HepG2 (cell line): ENCODE results near the gene UBTD2.

ENCODE experiments used
- ARID3A ChIP-seq: IDR thresholded peaks from 2 replicates; pipeline ENCODE4 v1.6.1; 2012; ENCODE audit warnings: low read depth, low read length, improper control_type of control experiment
- ARID5B ChIP-seq: IDR thresholded peaks from 2 replicates; pipeline ENCODE4 v1.4.0; 2020; ENCODE audit warnings: mild to moderate bottlenecking, missing genetic modification reagents
- CEBPZ ChIP-seq: IDR thresholded peaks from 2 replicates; pipeline ENCODE4 v1.6.1; 2012; ENCODE audit warnings: low read length, improper control_type of control experiment
- CREB3 ChIP-seq: sonication (generic); formaldehyde crosslinking; IDR thresholded peaks from 2 replicates; pipeline ENCODE4 v1.5.0; 2020; ENCODE audit warnings: missing genetic modification reagents
- CTCF ChIP-seq: sonication (generic); formaldehyde crosslinking; IDR thresholded peaks from 2 replicates; pipeline ENCODE4 v1.5.0; 2020; ENCODE audit warnings: mild to moderate bottlenecking, missing genetic modification reagents, moderate library complexity
- E2F1 ChIP-seq: sonication (generic); formaldehyde crosslinking; IDR thresholded peaks from 2 replicates; pipeline ENCODE4 v1.5.0; 2020; ENCODE audit warnings: missing genetic modification reagents
- POLR2AphosphoS5 ChIP-seq: IDR thresholded peaks from 2 replicates; pipeline ENCODE4 v1.6.1; 2012; ENCODE audit warnings: low read depth, low read length
- SMAD9 ChIP-seq: sonication (generic); formaldehyde crosslinking; IDR thresholded peaks from 2 replicates; pipeline ENCODE4 v1.5.1; 2020; ENCODE audit warnings: mild to moderate bottlenecking, missing genetic modification reagents
- ZSCAN30 ChIP-seq: sonication (generic); formaldehyde crosslinking; IDR thresholded peaks from 2 replicates; pipeline ENCODE4 v1.5.0; 2020; ENCODE audit warnings: mild to moderate bottlenecking, missing genetic modification reagents

- TF ChIP-seq CTCF (CRISPR knock-in tag) (no peak), POLR2AphosphoS5 (no peak), ZSCAN30 (no peak), CREB3 (no peak), SMAD9 (CRISPR knock-in tag) (no peak), CEBPZ (no peak), ARID5B (CRISPR knock-in tag) (no peak), E2F1 (CRISPR knock-in tag) (no peak), ARID3A (no peak)
Measured at GRCh38 chr5:172278356-172278755, 5.2 kb downstream of the UBTD2 start.
